Activated naive CD8-positive, alpha-beta T cell treated with anti-CD3 and anti-CD28 coated beads, Interleukin-2, amount 50 U/mL, for 16 hours (primary cell): Measurements from ENCODE around the gene GNA12.

Experiments
- DNase-seq: peaks from one replicate; pipeline ENCODE4 v3.0.0-alpha.2; 2020; ENCODE audit warnings: low read depth, low spot score

Gene GNA12

GRCh38 chr7:2844153-2845033 is at the start of gene GNA12:
TSS of gene GNA12 (minus strand) at chr7:2844308. CDS start at chr7:2844161, 147 bp downstream.
- DNase-seq = peak; percentile 96

GRCh38 chr7:2893411-2893861 is 49.3 kb upstream of the GNA12 start:
- DNase-seq = no peak

- DNase-seq = no peak
Observed at GRCh38 chr7:2892549-2892948, 48.4 kb upstream of the GNA12 start.

GRCh38 chr7:2887816-2888215 is 43.7 kb upstream of the GNA12 start:
- no peak for DNase-seq

- DNase-seq = peak; percentile 24
Observed at GRCh38 chr7:2886900-2887299, 42.8 kb upstream of the GNA12 start.

GRCh38 chr7:2886391-2886790 is 42.3 kb upstream of the GNA12 start:
- DNase-seq = no peak

- no peak for DNase-seq
Observed at GRCh38 chr7:2884161-2884560, 40.1 kb upstream of the GNA12 start.

- DNase-seq = no peak
Observed at GRCh38 chr7:2883101-2883500, 39.0 kb upstream of the GNA12 start.

- DNase-seq = no peak
Observed at GRCh38 chr7:2882111-2882510, 38.0 kb upstream of the GNA12 start.

GRCh38 chr7:2880874-2881533 is 36.9 kb upstream of the GNA12 start:
- DNase-seq = no peak

- no peak for DNase-seq
Observed at GRCh38 chr7:2880051-2880450, 35.9 kb upstream of the GNA12 start.

- no peak for DNase-seq
Observed at GRCh38 chr7:2879354-2879753, 35.2 kb upstream of the GNA12 start.

- DNase-seq = no peak
Observed at GRCh38 chr7:2878306-2878705, 34.2 kb upstream of the GNA12 start.

- no peak for DNase-seq
Observed at GRCh38 chr7:2876031-2876731, 32.1 kb upstream of the GNA12 start.

GRCh38 chr7:2873686-2874551 is 29.8 kb upstream of the GNA12 start:
- no peak for DNase-seq

- no peak for DNase-seq
Observed at GRCh38 chr7:2873146-2873545, 29.0 kb upstream of the GNA12 start.

GRCh38 chr7:2872296-2872874 is 28.3 kb upstream of the GNA12 start:
- no peak for DNase-seq

GRCh38 chr7:2870471-2870931 is 26.4 kb upstream of the GNA12 start:
- DNase-seq = no peak

GRCh38 chr7:2869981-2870380 is 25.9 kb upstream of the GNA12 start:
- no peak for DNase-seq

GRCh38 chr7:2866601-2867000 is 22.5 kb upstream of the GNA12 start:
- DNase-seq = no peak
